ENCODE results near the gene FRMD4B. TPM values are rescaled to one million over a fixed set of nuclear protein-coding genes. Genes with fewer than 3 reads are reported as not detected.

FRMD4B gene
- polyA plus RNA-seq, 2 of the 4 experiments (the other 2 are of a cell fraction): 0.92 to 5.9 TPM

DNA sequence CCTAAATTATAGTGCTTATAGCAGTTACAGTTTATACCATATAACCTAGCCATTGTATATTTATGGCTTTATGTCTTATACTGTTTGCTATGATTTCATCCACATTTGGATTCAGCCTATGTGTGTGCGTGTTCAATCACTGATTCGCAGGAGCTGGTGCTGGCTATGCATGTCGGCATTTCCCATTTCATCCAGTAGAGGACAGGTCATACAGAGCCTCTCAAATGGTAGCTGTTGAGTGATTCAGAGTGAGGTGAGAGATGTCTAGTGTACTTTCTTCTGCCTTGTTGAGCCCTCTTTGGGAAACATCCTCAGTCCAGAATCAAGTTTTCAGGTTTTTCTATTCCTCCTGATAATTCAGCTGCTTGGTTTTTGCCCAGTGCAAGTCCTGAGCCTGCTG, 76.1 kb downstream of the FRMD4B start:
- WGBS (ENCODE audit: missing lambda C conversion rate): 33% methylated on average over 3 of the region's 3 CpGs
- no peak overlapping the region for H3K27ac ChIP-seq
- H3K4me1 ChIP-seq: no peaks in the 10 kb centered on the region
- H3K9me3 ChIP-seq: no peaks in the 10 kb centered on the region
- no peak overlapping the region for H3K4me2 ChIP-seq
- no peak overlapping the region for H3K4me3 ChIP-seq
- peak in 1 of 2 experiments; percentile 60 for DNase-seq (ENCODE audit: low read depth in 1 of 2, low spot score in 1 of 2)
- ChIA-PET CTCF (interaction anchor here (0.5 to 10.6 kb wide), 15 partner anchors 9 to 362 kb away, joined by 3 to 283 read pairs (median 3); no protein-coding TSS in a partner anchor), POLR2A (no interaction called here)
- FAIRE-seq: no peak
- ATAC-seq: peak; percentile 91 to 94
- TF ChIP-seq EP300 (IDR thresholded peaks at IDR 0.05): no peak
- no peak for TF ChIP-seq KDM5A (IDR thresholded peaks at IDR 0.05)
- no peak for TF ChIP-seq ZC3H11A (IDR thresholded peaks at IDR 0.05)
- TF ChIP-seq GATA3 (IDR thresholded peaks at IDR 0.05; ENCODE audit: borderline replicate concordance): no peak
- TF ChIP-seq CBX2 (IDR thresholded peaks at IDR 0.05; ENCODE audit: borderline replicate concordance, low read depth): no peak
- peak; percentile 46 for TF ChIP-seq CTCF (IDR thresholded peaks at IDR 0.05)
- peak; percentile 51; the same call in 2 of the 3 replicates for TF ChIP-seq SMC3 (IDR thresholded peaks at IDR 0.05)
- peak; percentile 34 to 42; a peak in 4 of 5 replicates for TF ChIP-seq RAD21 (conservative IDR thresholded peaks at IDR 0.05 in 1 of 2, IDR thresholded peaks at IDR 0.05 in 1 of 2)
- TF ChIP-seq HDAC2 (IDR thresholded peaks at IDR 0.05): no peak
- no peak for TF ChIP-seq EHMT2 (IDR thresholded peaks at IDR 0.05; ENCODE audit: low read depth)
- no peak for TF ChIP-seq BCL3 (IDR thresholded peaks at IDR 0.05)
- TF ChIP-seq, protein P1, sequence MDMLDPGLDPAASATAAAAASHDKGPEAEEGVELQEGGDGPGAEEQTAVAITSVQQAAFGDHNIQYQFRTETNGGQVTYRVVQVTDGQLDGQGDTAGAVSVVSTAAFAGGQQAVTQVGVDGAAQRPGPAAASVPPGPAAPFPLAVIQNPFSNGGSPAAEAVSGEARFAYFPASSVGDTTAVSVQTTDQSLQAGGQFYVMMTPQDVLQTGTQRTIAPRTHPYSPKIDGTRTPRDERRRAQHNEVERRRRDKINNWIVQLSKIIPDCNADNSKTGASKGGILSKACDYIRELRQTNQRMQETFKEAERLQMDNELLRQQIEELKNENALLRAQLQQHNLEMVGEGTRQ (IDR thresholded peaks at IDR 0.05): no peak
- no peak for TF ChIP-seq CHD2 (IDR thresholded peaks at IDR 0.05; ENCODE audit: low read length, partially characterized antibody)
- TF ChIP-seq KDM1A (IDR thresholded peaks at IDR 0.05; ENCODE audit: low read depth): no peak

- POLR2A ChIA-PET: no interaction called here
- Histone ChIP-seq H3K27ac (no peak overlapping the region), H3K4me1 (no peaks in the 10 kb centered on the region), H3K9me3 (no peaks in the 10 kb centered on the region), H3K4me2 (0 out of 3 replicates have a peak overlapping the region, but pooled peaks have one; percentile 31), H3K4me3 (no peak overlapping the region)
- peak; percentile 88 for FAIRE-seq
- WGBS (ENCODE audit: missing lambda C conversion rate): 36% methylated on average over 17 of the region's 17 CpGs
- ATAC-seq: peak; percentile 94 to 98
- DNase-seq (ENCODE audit: low read depth in 1 of 2, low spot score in 1 of 2): peak; percentile 27 to 77
- CTCF ChIA-PET: interaction anchor here (0.6 to 10.6 kb wide), 64 partner anchors 8 to 486 kb away, joined by 3 to 283 read pairs (median 4); partner anchors contain the start of gene LMOD3
- peak; percentile 89 to 95 for TF ChIP-seq RAD21 (conservative IDR thresholded peaks at IDR 0.05 in 1 of 2, IDR thresholded peaks at IDR 0.05 in 1 of 2)
- no peak for TF ChIP-seq RCOR1 (IDR thresholded peaks at IDR 0.05; ENCODE audit: low read depth, low read length)
- peak in 1 of 2 experiments; percentile 58; a peak in 1 of 4 replicates for TF ChIP-seq CEBPB (IDR thresholded peaks at IDR 0.05)
- no peak for TF ChIP-seq ZC3H11A (IDR thresholded peaks at IDR 0.05)
- no peak for TF ChIP-seq HOXB13 (CRISPR knock-in tag; IDR thresholded peaks at IDR 0.05; ENCODE audit: low read depth)
- no peak for TF ChIP-seq HEYL (CRISPR knock-in tag; IDR thresholded peaks at IDR 0.05)
- TF ChIP-seq FOXS1 (CRISPR knock-in tag; IDR thresholded peaks at IDR 0.05): no peak
- no peak for TF ChIP-seq MYC (IDR thresholded peaks at IDR 0.05; ENCODE audit: borderline replicate concordance, low read length)
- no peak for TF ChIP-seq PBX3 (IDR thresholded peaks at IDR 0.05)
- no peak for TF ChIP-seq MAFK (IDR thresholded peaks at IDR 0.05; ENCODE audit: partially characterized antibody)
- TF ChIP-seq ZFP36 (IDR thresholded peaks at IDR 0.05; ENCODE audit: borderline replicate concordance, partially characterized antibody): no peak
- TF ChIP-seq ZSCAN20 (CRISPR knock-in tag; IDR thresholded peaks at IDR 0.05): no peak
- TF ChIP-seq FOSL2 (IDR thresholded peaks at IDR 0.05): no peak
- no peak for TF ChIP-seq FOSL2 (CRISPR knock-in tag; IDR thresholded peaks at IDR 0.05)
- TF ChIP-seq JUN (IDR thresholded peaks at IDR 0.05): no peak
- no peak for TF ChIP-seq NFE2L2 (conservative IDR thresholded peaks at IDR 0.05; ENCODE audit: low read length)
- no peak for TF ChIP-seq ZNF302 (CRISPR knock-in tag; IDR thresholded peaks at IDR 0.05)
- no peak for TF ChIP-seq EHMT2 (IDR thresholded peaks at IDR 0.05; ENCODE audit: low read depth)
- no peak for TF ChIP-seq JUNB (IDR thresholded peaks at IDR 0.05)
- no peak for TF ChIP-seq E2F6 (IDR thresholded peaks at IDR 0.05; ENCODE audit: borderline replicate concordance, low read depth)
Measured at GRCh38 chr3:69306239-69307185, 79.4 kb downstream of the FRMD4B start.

Data from A549 (cell line).